ENCODE results near the gene TMCC3. TPM values are rescaled to one million over a fixed set of nuclear protein-coding genes. Genes with fewer than 3 reads are reported as not detected.
A peak's percentile ranks its signal among the peaks of the same experiment; 100 is the strongest.

TMCC3 gene
- total and polyA plus RNA-seq, 11 donors, result 0.69 to 8.2 (median 2.9) TPM

DNA sequence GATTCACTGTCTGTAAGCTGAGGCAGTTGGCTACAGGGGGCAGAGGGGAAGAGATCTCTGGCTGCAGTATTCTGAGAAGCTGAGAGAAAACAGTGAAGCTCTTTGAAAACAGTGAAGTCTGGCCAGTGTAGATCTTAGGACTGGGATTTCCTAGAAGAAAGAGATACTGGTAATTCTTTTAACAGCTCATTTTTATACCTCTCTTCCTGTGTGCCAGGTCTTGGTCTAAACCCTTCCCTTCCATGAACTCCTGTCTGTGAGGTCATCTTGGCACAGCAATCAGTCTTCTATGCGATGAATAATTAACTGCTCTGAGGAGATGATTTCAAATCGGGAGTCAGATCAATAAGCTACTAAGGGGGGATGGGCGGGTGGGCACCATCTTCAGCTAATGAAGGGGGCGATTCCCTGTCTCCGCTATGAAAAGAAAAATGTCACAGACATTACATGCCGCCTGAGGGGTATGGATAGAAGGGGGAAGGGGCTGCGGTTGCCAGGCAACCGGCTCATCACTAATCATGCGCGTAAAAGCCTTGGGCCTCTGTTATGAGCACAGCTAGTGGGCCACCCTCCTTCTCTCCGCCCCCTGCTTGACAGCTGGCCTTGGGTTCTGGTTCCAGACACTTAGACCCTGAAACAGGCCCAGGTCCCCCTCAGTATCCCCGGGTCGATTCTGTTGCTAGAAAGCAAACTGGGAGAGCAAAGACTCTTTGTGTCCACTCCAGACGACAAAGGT lies 115.4 kb downstream of the TMCC3 start:
- Histone ChIP-seq H3K27ac (no peak overlapping the region), H3K36me3 (no peaks in the 10 kb centered on the region), H3K4me1 (no peaks in the 10 kb centered on the region), H3K27me3 (no peaks in the 10 kb centered on the region), H3K9me3 (no peaks in the 10 kb centered on the region), H3K4me3 (no peak overlapping the region)
- WGBS, 4 donors, result 85 to 90% (median 89%) methylated on average over 14 of the region's 14 CpGs
- TF ChIP-seq POLR2A (IDR thresholded peaks at IDR 0.05), result no peak
- TF ChIP-seq, protein P1, sequence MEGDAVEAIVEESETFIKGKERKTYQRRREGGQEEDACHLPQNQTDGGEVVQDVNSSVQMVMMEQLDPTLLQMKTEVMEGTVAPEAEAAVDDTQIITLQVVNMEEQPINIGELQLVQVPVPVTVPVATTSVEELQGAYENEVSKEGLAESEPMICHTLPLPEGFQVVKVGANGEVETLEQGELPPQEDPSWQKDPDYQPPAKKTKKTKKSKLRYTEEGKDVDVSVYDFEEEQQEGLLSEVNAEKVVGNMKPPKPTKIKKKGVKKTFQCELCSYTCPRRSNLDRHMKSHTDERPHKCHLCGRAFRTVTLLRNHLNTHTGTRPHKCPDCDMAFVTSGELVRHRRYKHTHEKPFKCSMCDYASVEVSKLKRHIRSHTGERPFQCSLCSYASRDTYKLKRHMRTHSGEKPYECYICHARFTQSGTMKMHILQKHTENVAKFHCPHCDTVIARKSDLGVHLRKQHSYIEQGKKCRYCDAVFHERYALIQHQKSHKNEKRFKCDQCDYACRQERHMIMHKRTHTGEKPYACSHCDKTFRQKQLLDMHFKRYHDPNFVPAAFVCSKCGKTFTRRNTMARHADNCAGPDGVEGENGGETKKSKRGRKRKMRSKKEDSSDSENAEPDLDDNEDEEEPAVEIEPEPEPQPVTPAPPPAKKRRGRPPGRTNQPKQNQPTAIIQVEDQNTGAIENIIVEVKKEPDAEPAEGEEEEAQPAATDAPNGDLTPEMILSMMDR (IDR thresholded peaks at IDR 0.05), result no peak
- intact Hi-C loops (cut with DNase I), result loop anchor here in 7 of 10 donors (2.0 to 10.0 kb wide), 6 partner anchors 200 to 800 kb away; partner anchors contain the start of gene PLXNC1 (in 2 of the 7)
- ATAC-seq, result no peak
- DNase-seq, result no peak

DNA sequence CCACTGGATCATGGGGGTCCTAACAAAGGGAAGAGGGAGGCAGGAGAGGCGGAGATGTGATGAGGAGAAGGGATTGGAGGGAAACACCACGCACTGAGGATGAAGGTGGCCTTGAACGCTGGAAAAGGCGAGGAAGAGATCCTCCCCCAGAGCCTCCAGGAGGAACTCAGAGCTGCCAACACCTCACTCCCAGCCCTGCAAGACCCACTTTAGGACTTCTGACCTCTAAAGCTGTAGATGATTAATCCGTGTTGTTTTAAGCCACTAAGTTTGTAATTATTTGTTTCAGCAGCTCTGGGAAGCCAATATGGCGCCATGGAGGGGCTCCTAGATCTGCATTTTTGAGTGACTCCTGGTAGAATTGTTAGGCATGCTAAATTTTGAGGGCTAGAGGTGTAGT lies 116.1 kb downstream of the TMCC3 start:
- H3K4me1 ChIP-seq, result no peaks in the 10 kb centered on the region
- ATAC-seq (no peak), DNase-seq (no peak)
- H3K27ac ChIP-seq, result no peak overlapping the region
- no peaks in the 10 kb centered on the region for H3K9me3 ChIP-seq
- intact Hi-C loops (cut with DNase I), result loop anchor here in 6 of 10 donors (2.0 to 10.0 kb wide), 5 partner anchors 199 to 801 kb away; partner anchors contain the start of gene PLXNC1 (in 2 of the 6)
- no peaks in the 10 kb centered on the region for H3K36me3 ChIP-seq
- WGBS, 4 donors, result 89 to 92% (median 91%) methylated on average over 6 of the region's 6 CpGs
- no peak overlapping the region for H3K4me3 ChIP-seq
- H3K27me3 ChIP-seq, result no peaks in the 10 kb centered on the region
- TF ChIP-seq POLR2A (IDR thresholded peaks at IDR 0.05), result no peak

DNA sequence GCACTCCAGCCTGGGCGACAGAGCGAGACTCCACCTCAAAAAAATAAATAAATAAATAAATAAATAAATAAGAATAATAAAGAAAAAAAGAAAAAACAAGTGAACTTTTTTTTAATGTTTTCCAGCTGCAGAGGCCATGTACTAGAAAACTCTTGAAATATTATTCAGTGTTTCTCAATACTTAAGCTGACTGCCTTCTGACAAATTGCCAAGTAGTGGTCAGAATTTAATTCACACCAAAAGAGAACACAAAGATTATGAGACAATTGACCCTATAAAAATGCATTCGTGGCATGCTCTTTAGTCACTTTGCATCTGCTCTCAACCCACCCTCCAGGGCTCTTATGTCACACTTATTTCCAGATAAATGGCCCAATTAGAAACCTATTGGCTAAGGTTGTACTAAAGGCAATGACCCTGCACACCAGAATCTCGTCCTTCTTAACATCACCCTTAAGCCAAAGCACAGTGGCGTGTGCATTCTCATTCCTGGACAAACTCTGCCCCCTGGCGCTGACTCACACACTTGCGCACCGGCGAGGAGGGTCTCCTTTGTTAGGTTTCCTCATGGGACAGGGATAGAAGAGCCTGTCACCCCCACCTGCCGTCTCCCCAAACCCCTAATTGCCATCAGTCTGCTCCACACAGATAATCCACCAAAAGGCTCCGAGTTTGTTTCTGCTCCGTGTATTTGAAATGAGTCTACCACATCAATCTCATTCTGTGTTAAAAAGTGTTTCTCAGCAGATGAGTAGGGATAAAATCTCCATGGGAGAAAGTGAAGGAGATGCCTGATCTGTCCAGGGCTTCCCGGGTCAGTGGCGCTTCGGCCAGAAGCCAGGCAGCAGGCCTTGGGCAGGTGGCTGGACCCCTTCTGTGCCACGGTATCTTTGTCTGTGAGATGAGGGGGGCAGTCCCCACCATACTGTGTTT lies 117.6 kb downstream of the TMCC3 start:
- Histone ChIP-seq H3K9me3 (no peaks in the 10 kb centered on the region), H3K4me3 (no peak overlapping the region), H3K27ac (no peak overlapping the region), H3K36me3 (no peaks in the 10 kb centered on the region), H3K4me1 (no peaks in the 10 kb centered on the region), H3K27me3 (no peaks in the 10 kb centered on the region)
- DNase-seq (peak; percentile 57 to 81 (median 62)), ATAC-seq (peak; percentile 74 to 92 (median 86))
- TF ChIP-seq, protein P1 (IDR thresholded peaks at IDR 0.05), result peak; percentile 61 to 85 (median 78)
- no peak for TF ChIP-seq POLR2A (IDR thresholded peaks at IDR 0.05)
- intact Hi-C loops (cut with DNase I), result loop anchor here in 8 of 10 donors (1.0 to 10.0 kb wide), 7 partner anchors 198 to 802 kb away; partner anchors contain the start of gene PLXNC1 (in 2 of the 8)
- WGBS, 4 donors, result 34 to 47% (median 34%) methylated on average over 13 to 16 of the region's 16 CpGs

DNA sequence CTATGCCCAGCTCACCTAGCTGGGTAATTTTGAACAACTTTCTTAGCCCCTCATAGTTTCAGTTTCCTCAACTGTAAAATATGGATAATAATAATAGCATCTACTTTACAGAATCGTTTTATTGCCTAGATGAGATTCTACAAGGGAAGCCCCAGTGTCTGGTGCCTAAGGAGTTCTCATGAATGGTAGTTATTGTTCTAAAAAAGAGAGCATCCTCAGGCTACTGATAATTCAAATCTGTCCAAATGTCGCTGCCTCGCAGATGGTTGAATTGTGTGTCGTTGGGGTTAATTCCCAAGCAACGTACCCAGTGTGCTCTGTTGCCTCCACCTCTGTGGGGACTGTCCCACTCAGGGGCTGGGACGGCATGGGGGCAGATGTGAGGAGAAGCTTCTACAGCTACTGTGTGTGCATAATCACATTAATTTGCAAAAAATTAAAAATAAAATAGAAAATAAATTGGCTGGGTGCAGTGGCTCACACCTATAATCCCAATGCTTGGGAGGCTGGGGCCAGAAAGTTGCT lies 119.1 kb downstream of the TMCC3 start:
- no peak for ATAC-seq
- TF ChIP-seq, protein P1 (IDR thresholded peaks at IDR 0.05), result no peak
- no peak for TF ChIP-seq POLR2A (IDR thresholded peaks at IDR 0.05)
- WGBS, 4 donors, result 82 to 90% (median 86%) methylated on average over 6 of the region's 6 CpGs
- DNase-seq, result no peak
- Histone ChIP-seq H3K27ac (no peak overlapping the region), H3K36me3 (no peaks in the 10 kb centered on the region), H3K9me3 (no peaks in the 10 kb centered on the region), H3K4me3 (no peak overlapping the region), H3K4me1 (no peaks in the 10 kb centered on the region), H3K27me3 (no peaks in the 10 kb centered on the region)
- intact Hi-C loops (cut with DNase I), result loop anchor here in 5 of 10 donors (5.0 to 10.0 kb wide), 4 partner anchors 196 to 804 kb away; partner anchors contain the start of gene PLXNC1 (in 2 of the 5)
